GM20431 (cell line): ENCODE results near the gene ALDH3A2.

Experiments
- in situ Hi-C: fragments of 300-500 bp; cut with MseI, MboI; formaldehyde crosslinking; loops from one replicate; pipeline ENCODE4 v1.15.0; 2020; ENCODE audit warnings: low sequenced_read_pairs; ENCODE audit not compliant: unreplicated experiment

The ALDH3A2 gene

GRCh38 chr17:19713462-19713861 is 64.9 kb downstream of the ALDH3A2 start:
- in situ Hi-C loops: no loop called here

DNA sequence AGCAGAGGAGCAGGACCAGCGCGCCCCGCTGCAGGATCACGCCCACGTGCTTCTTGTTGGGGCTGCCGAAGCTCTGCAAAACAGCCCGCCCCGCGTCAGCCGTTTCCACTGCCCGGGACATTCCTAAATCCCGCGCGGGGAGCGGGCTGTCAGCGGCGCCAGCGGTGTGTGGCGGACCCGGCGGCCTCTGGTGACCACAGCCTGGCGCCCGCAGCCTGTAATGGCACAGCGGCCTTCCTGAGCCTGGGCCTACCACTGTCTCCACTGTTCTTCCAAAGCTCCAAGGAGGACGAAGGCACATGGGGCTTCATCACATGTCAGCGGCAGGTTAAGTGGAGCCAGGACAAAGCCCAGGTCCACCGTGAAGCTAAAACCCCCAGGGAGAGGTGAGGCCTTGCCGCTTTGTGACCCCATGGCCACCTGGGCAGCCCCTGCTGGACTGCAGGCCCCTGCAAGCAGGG is 65.4 kb downstream of the ALDH3A2 start:
- in situ Hi-C loops: no loop called here

DNA sequence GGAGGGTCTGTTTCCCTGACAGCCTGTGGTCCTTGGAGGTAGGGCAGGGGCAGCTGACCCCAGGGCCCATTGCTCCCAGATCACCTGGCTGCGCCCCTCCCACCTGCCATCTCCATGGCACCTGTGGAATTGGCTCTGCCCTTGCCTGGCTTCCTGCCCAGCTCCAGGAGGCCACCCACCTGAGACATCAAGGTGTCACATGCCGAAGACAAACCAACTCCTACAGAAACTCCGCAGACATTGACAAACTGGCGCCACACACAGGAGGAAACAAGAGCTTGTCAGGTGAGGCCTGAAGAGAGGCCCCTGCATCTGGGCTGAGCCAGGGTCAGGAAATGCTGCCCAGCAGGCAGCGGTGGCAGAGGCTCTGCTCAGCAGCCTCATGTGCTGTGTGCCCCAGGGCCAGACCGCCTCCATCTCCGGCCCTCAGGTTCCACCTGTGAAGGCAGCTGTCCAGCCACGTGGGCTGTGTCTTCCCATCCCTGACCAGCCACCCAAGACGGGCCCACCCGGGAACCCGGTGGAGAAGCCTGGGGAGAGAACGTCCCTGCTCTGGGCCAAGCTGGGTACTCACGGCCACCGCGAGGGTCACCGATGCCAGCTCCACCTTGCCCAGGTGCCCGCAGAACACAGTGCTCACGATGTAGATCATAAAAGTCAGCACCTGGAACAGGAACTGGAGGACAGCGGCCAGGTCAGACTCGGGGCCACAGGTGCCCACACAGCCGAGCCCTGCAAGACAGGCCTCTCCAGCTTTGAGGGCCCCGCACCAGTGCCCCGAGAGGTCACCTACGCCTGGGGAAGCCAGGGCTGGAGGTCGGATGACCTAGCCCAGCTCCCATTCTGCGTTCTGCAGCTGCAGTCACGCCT is 66.2 kb downstream of the ALDH3A2 start:
- in situ Hi-C loops: no loop called here

DNA sequence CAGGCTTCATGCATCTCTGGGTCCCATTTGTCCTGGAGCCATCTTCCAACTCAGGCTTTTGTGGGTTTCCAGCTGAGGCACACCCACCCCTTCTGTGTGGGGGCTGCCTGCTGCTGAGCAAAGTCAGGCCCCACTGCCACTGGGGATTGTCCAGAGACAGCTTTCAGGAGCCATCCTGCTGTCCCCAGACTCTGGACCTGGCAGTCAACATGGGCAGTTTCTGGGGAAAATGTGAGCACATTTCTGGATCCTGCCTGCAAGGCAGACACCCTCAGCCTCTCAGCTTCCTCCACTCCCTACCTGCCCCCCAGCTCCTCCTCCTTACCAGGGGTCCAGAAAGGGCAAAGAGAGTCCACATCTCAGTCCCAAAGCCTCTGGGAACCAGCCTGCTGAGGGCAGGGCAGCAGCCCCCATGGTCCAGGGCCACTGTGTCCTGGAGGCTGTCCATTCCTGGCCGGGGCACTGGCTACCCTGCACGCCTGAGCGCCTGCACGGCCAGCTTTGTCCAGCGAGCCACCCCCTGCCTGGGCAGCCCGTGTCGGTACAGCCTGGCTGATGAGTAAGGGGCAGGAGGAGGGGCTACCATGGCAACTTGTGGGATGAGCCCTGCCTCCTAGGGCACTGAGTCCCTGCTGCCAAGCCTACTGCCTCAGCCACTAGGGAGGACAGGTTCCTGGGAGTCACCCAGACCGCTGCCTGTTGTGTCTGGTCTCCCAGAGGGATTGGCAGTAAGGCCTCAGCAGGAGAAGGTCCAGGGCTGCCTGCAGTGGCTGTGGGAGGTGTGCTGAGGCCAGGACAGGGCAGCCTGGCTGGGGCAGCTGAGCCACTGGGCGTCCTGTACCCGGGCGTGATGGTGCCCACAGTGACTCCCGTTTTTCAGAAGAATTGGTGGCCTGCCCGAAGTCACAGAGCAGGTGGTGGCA is 67.8 kb downstream of the ALDH3A2 start, which contains the start of gene SLC47A2:
TSS of gene SLC47A2 (minus strand) at position 477 of the 923 bp plus-strand sequence. CDS start at position 448, 29 bp downstream.
- in situ Hi-C loops: no loop called here

GRCh38 chr17:19717031-19717360 is 68.4 kb downstream of the ALDH3A2 start:
- in situ Hi-C loops: no loop called here

DNA sequence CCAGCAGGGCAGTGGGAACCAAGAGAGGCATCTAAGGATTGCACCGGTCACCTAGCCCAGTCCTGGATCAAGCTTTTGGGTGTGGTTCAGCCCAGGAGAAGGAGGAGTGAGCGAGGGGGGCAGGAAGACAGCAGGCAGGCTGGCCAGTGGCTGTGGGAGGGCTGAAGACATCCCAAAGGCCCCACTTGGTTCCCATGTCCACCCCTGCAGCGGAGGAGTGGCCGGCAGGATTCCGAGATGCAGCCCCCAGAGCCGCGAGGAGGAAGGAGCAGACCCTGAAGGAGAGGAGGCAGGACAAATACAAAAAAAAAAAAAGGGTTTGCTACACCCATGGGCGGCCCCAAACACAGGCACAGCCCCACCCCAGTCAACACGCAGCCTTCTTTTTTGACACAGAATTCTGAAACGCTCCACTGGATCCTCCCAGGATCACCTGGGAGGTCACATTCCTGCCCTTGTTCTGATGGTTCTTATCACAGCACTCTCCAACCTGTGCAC is 68.9 kb downstream of the ALDH3A2 start:
- in situ Hi-C loops: no loop called here

- in situ Hi-C loops: no loop called here
Observed at GRCh38 chr17:19718041-19718612, 69.6 kb downstream of the ALDH3A2 start.

GRCh38 chr17:19718613-19719354 is 70.2 kb downstream of the ALDH3A2 start:
- in situ Hi-C loops: no loop called here

DNA sequence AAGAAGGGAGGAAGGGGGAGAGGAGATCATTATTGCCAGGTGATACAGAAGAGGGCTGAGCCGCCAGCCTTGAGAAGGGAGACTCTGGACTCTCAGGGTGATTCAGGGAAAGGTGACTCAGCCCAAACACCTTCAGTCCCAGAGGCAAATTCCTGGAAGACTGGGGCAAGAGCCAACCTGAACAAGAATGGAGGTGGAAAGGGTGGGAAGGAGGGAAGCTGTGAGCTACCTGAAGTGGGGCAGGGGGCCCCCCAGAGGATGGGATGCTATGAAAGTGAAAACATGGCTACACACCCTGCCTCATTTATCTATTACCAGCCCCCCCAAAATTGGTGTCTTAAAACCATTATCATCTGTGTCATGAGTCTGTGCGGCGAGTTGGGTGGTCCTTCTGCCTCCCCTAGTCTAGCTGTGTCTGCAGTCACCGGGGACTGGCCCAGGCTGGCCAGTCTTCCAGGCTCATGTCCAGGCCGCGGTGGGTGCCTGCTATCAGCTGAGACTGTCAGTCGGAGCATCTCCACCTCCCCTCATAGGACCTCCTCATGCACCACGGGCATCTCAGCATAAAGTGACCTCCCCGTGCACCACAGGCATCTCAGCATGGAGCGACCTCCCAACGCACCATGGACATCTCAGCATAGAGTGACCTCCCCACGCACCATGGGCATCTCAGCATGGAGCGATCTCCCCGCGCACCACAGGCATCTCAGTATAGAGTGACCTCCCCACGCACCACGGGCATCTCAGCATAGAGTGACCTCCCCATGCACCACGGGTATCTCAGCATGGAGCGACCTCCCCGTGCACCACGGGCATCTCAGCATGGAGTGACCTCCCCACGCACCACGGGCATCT is 71.0 kb downstream of the ALDH3A2 start:
- in situ Hi-C loops: no loop called here

DNA sequence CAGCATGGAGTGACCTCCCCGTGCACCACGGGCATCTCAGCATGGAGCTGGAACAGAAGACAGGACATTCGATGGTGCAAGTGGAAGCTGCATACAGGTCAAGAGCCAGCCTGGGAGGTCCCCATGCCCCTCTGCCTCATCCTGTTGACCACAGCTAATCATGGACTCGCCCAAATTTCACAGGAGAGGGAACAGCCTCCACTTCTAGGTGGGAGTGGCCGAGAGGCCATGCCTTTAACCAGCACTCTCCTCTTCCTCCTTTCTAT is 71.6 kb downstream of the ALDH3A2 start:
- in situ Hi-C loops: no loop called here

DNA sequence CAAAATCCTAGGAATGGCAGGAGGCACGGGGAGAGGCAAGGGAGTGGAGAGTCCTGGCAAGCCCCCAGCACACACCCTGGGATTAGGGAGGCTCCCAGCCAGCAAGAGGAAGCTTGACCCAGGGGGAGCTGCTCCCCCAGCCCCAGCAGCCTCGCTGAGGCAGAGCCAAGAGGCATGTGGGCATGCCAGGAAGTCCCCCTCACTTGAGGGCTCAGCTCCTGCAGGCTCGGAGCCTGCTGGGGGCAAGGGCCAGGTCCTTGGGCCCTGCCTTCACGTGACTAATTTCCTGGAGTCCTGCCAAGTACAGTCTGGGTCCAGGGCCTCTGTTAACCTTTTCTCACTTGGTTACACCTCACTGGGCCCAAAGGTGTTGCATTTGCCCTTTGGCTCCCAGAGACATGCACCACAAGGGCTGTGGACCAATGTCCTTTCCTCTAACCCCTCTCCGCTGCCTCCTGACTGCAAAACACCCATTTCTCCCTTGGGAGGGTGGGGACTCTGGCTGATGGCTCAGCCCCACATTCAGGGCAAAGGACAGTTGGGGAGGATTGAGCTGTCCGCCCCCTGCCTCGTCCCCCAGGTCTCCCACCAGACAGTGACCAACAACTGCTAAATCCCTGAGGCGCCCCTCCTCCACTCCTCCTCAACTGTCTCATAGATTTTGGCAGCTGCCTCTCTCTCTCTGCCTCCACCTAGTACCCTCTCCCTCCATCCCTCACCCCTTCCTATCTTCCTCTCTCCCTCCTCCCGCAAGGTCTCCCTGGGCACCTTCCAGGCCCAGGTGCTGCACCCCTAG is 72.3 kb downstream of the ALDH3A2 start:
- in situ Hi-C loops: no loop called here

GRCh38 chr17:19723964-19724363 is 75.4 kb downstream of the ALDH3A2 start:
- in situ Hi-C loops: no loop called here

DNA sequence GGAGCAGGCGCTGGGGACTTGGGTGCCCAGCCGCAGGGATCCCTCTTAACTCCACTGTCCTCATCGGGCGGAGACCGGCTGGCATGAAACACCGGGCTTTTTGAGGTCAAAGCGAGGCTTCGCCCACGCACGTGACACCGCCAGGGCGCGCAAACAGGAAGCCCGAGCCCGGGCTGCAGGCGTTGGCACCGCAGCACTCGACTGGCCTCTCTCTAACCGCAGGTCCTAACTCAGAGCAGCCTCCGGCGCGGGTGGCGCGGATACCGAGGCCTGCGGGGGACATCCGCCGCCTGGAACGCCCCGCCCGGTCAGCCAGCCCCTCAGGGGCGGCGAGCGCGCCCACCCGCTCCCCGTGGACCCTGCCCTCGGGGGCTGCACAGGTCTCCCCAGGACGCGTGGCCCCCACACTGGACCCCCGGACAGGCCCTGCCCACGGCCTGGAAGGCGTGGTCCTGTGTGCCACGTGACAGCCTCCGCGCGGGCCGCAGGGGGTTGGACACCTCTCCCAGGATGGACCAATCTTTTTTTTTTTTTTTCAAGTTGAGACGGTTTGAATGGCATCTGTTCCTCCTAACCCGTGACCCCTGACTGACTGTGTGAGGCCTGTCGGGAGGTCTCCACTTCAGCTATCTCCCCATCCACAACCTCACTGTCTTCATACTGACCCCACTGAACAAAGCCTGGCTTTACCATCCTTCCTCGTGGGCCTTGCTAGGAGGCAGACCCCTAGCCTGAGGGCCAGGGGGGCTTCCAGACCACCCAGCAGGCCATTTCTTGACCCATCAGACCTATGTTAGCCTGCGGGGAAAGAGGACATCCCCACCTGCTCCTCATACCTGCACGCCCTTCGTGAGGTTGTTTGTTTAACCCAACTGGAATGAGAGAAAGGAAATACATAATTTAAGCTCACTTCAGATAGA is 76.2 kb downstream of the ALDH3A2 start:
- in situ Hi-C loops: no loop called here

GRCh38 chr17:19725486-19725885 is 76.9 kb downstream of the ALDH3A2 start:
- in situ Hi-C loops: no loop called here

DNA sequence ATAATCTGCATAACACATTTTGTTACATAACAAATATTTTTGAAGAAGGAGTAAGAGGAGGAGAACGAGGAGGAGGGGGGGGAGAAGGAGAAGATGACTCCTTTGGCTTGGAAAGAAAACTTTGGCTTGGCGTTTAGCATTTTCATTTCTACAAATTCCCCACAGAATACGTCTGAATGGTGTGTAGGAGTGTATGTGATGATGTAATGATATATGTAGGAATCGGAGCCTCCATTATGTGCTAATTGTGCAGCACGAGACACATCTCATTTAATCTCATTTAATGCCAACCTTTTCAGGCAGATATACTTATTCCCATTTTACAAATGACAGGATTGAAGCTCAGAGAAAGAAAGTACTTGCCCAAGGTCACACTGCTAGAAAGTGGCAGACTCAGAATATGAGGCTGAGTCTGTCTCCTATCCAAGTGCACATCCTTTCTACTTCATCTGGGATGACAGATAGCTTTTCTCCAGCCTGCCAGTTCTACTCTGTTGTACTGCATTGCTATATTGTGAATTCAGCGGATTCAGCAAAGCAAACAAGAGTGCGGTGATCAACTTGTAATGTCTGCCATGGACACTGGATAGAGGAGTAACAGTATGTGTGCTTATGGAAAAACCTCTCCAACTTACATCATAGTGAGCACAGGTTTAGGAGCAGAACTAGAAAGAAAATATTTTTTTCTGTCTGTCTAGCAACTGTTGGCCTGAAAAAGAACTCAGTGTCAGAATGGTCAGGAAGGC is 78.3 kb downstream of the ALDH3A2 start:
- in situ Hi-C loops: no loop called here
